OCI-M2 (cell line): ENCODE measurements around the gene PRODH.
"Not testable (repeated sequence)": the region's sequence is repeated elsewhere in the genome, so short reads cannot be mapped to it uniquely, and the experiment has no call there.

Source experiments
- DNase-seq: peaks from one replicate; lab custom pipeline; 2025; ENCODE audit not compliant: unreplicated experiment; lab: John Stamatoyannopoulos, UW

Gene PRODH

GRCh38 chr22:18954990-18955571 lies 19.0 kb upstream of the PRODH start:
- DNase-seq, result no peak

GRCh38 chr22:18954303-18954989 lies 18.4 kb upstream of the PRODH start:
- not testable (repeated sequence) for DNase-seq

GRCh38 chr22:18953128-18953527 lies 17.0 kb upstream of the PRODH start:
- not testable (repeated sequence) for DNase-seq

- DNase-seq, result no peak
Measured at GRCh38 chr22:18952022-18952421, 15.9 kb upstream of the PRODH start.

GRCh38 chr22:18950141-18950540 lies 14.0 kb upstream of the PRODH start:
- DNase-seq, result no peak

GRCh38 chr22:18947905-18948304 lies 11.8 kb upstream of the PRODH start:
- DNase-seq, result no peak

- not testable (repeated sequence) for DNase-seq
Measured at GRCh38 chr22:18947105-18947504, 11.0 kb upstream of the PRODH start.

- not testable (repeated sequence) for DNase-seq
Measured at GRCh38 chr22:18938691-18939090, 2.6 kb upstream of the PRODH start.

GRCh38 chr22:18934688-18935087 lies 1.4 kb downstream of the PRODH start:
- not testable (repeated sequence) for DNase-seq

GRCh38 chr22:18933914-18934313 lies 2.2 kb downstream of the PRODH start:
- no peak for DNase-seq

GRCh38 chr22:18931905-18932652 lies 4.0 kb downstream of the PRODH start:
- DNase-seq, result no peak

GRCh38 chr22:18929459-18929858 lies 6.6 kb downstream of the PRODH start:
- no peak for DNase-seq

- no peak for DNase-seq
Measured at GRCh38 chr22:18927573-18927972, 8.5 kb downstream of the PRODH start.

GRCh38 chr22:18927020-18927419 lies 9.1 kb downstream of the PRODH start:
- DNase-seq, result no peak

- no peak for DNase-seq
Measured at GRCh38 chr22:18925368-18926064, 10.6 kb downstream of the PRODH start.

- not testable (repeated sequence) for DNase-seq
Measured at GRCh38 chr22:18920257-18920902, 15.7 kb downstream of the PRODH start.

GRCh38 chr22:18917818-18918217 lies 18.3 kb downstream of the PRODH start:
- DNase-seq, result not testable (repeated sequence)

GRCh38 chr22:18915550-18915949 lies 20.5 kb downstream of the PRODH start:
- not testable (repeated sequence) for DNase-seq

- DNase-seq, result not testable (repeated sequence)
Measured at GRCh38 chr22:18914558-18914957, 21.5 kb downstream of the PRODH start.

- not testable (repeated sequence) for DNase-seq
Measured at GRCh38 chr22:18912264-18912946, 23.7 kb downstream of the PRODH start.
